GM21529 (cell line): Measurements from ENCODE around the gene SMURF1.

ENCODE experiments used
- ATAC-seq: cut with Tn5 transposase; IDR thresholded peaks from one replicate; pipeline ENCODE4 v1.9.1; 2021; ENCODE audit not compliant: unreplicated experiment

Gene SMURF1

DNA sequence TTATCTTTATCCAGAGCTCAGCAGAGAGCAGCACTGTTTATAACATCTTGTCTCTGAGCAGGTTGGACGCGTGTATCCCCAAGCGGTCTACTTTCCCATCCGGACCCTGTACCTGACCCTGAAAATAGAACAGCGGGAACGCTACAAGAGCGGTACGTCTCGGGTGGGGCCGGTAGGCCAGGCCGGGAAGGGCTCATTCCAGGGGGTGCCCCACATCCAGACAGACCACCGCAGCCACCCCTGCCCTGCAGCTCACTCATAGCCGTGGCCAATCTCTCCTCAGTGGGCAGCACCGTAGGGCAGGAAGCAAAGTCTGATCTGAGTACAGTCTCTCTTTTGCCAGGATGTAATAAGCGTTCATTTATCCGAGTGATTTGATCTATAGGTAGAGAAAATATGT lies 151.8 kb downstream of the SMURF1 start:
- no peak for ATAC-seq

DNA sequence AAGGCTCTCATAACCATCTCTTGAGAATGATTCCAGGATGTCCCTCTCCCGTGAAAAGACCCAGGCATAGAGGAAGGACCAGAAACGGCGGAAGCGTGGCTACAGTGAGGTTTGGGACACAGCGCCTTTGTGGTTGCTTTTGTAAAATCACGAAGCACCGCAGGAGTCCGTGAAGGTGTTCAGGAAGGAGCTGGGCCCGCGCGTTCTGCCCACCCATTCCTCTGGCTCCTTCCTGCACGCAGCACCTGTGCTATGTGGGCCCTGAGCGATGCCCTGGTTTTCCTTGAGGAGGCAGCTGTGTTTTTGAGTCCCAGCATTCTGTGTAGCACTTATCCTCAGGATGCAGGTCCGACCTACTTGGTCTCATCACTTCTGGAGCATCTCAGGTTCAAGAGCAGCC lies 152.8 kb downstream of the SMURF1 start:
- no peak for ATAC-seq

DNA sequence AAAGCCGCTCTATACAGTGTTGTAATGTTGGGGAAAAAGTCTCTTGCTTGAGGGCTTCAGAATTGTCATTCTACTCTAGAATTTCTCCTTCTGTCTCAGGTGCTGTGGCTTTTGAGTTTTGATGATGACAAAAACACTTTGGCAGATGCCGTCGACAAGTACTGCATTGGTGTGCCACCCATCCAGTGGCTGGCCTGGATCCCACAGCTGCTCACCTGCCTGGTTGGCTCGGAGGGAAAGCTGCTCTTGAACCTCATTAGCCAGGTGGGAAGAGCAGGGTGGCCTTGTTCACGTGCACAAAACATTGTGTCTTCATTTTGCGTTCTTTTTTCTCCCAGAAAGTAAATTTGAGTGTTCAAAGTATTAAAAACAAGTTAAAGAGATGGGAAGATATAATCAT lies 153.6 kb downstream of the SMURF1 start:
- ATAC-seq: no peak

GRCh38 chr7:98988641-98989040 lies 155.3 kb downstream of the SMURF1 start:
- no peak for ATAC-seq

- no peak for ATAC-seq
These were observed 158.0 kb downstream of the SMURF1 start for GRCh38 chr7:98985945-98986344.

GRCh38 chr7:98985406-98985805 lies 158.5 kb downstream of the SMURF1 start:
- ATAC-seq: no peak

DNA sequence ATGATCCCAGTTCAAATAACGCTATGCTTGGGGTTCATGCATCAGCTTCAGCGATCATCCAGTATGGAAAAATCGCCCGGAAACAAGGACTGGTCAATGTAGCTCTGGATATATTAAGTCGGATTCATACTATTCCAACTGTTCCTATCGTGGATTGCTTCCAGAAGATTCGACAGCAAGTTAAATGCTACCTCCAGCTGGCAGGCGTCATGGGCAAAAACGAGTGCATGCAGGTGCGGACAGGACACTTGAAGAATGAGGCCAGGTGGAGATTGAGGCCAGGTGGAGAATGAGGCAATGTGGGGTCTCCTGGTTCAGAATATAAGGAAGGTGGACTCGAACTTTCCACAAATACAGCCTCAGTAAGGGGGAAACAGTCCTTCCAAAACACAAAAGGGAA lies 159.8 kb downstream of the SMURF1 start:
- no peak for ATAC-seq

- ATAC-seq: no peak
These were observed 161.2 kb downstream of the SMURF1 start for GRCh38 chr7:98982686-98983085.

DNA sequence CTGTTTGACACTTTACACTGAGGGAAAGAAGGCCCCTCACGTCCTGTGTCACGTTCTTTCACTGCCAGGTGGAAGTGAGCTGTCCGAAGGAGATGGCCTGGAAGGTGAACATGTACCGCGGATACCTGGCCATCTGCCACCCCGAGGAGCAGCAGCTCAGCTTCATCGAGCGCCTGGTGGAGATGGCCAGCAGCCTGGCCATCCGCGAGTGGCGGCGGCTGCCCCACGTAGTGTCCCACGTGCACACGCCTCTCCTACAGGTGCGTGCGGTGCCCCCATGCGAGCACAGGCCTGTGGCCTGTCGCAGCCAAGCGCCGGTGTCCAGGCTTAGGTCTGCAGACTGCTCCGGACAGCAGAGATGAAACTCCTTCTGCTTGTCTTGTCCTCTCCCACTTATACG lies 162.2 kb downstream of the SMURF1 start:
- ATAC-seq: no peak

DNA sequence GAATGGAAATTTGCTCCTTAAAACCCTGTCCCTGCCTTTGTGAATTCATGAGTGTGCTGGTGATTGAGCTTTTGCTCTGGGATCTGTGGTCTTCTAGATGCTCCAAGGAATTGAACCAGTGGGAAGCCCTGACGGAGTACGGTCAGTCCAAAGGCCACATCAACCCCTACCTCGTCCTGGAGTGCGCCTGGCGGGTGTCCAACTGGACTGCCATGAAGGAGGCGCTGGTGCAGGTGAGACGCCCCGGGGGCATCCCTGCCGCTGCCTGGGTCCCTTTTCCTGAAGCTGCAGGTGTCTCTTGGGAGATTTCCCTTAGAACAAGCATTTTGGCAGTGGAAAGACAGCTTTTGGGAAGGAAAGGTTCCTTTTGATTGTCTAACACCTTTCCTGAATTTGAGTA lies 165.2 kb downstream of the SMURF1 start:
- no peak for ATAC-seq
